Epidermal melanocyte (primary cell): Measurements from ENCODE around the gene FFAR2.
"Not testable (repeated sequence)": the region's sequence is repeated elsewhere in the genome, so short reads cannot be mapped to it uniquely, and the experiment has no call there.

Experiments used
- DNase-seq: peaks from one replicate; pipeline ENCODE4 v3.0.0; 2011; ENCODE audit warnings: low spot score; ENCODE audit not compliant: insufficient read length

The FFAR2 gene

DNA sequence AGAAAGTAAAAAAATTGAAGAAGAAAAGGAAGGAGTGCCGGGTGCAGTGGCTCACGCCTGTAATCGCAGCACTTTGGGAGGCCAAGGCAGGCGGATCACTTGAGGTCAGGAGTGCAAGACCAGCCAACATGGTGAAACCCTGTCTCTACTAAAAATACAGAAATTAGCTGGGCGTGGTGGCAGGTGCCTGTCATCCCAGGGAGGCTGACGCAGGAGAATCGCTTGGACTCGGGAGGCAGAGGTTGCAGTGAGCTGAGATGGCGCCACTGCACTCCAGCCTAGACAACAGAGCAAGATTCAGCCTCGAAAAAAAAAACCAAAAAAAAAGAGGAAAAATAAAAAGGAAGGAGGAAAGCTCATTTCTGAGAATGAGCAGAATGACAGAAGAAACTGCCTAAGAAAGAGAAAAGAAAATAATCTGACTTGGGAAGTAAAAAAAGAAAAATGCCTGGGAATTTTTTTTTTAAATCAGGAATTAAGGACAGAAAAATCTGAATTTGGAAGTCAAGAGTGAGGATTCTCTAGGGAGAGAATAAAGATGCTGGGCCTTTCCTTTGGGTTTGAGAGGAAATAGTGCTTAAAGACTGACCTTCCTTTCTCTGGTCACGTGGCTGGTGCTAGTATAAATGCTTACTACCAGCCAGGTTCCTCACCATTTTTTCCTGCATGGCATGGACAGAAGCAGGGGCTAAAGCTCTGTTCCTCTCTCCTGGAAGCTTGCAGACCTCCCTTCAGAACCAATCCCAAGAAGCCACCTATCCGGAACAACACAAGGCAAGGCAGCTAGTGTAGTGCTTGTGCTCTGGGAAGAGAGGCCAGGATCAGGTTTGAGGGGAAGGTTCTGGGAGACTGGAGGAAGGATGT is at the start of gene FFAR2:
Gene FFAR2 (plus strand): TSS at position 652 of the 864 bp plus-strand sequence. CDS start 1,458 bp downstream, outside the sequence.
- no peak for DNase-seq

DNA sequence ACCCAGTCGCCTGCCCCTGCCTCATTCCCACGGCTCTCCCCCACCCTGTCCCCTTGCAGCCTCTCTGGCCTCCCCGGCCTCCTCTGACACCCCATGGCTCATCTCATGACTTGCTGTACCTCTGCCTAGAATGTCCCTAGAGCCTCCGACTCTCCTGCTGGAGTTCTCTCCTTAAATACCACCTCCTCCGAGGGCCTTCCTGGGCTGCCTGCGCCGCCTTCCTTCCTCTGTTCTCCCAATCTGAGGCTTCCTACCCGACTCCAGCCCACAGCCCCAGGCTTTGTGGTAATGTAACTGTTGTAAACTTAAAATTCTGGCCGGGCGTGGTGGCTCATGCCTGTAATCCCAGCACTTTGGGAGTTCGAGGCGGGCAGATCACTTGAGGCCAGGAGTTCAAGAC is 49.5 kb upstream of the FFAR2 start:
- DNase-seq = no peak

DNA sequence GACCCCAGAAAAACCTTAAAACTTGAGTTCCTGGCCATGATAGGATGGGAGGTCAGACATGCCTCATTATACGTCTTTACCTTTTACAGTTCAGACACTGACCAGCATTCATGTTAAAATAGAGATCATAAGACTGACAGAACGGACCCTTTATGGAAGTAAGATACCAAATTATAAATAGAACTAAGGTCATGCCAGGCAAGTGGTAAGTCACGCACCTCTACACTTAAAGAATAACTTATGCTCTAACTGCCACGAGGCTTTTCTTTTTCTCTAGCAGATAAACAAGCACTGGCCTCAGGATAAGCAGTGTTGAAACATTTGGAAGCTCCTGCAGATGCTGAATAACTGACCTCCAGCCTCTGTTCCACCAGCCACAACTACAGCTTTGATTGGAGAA is 48.8 kb upstream of the FFAR2 start:
- no peak for DNase-seq

DNA sequence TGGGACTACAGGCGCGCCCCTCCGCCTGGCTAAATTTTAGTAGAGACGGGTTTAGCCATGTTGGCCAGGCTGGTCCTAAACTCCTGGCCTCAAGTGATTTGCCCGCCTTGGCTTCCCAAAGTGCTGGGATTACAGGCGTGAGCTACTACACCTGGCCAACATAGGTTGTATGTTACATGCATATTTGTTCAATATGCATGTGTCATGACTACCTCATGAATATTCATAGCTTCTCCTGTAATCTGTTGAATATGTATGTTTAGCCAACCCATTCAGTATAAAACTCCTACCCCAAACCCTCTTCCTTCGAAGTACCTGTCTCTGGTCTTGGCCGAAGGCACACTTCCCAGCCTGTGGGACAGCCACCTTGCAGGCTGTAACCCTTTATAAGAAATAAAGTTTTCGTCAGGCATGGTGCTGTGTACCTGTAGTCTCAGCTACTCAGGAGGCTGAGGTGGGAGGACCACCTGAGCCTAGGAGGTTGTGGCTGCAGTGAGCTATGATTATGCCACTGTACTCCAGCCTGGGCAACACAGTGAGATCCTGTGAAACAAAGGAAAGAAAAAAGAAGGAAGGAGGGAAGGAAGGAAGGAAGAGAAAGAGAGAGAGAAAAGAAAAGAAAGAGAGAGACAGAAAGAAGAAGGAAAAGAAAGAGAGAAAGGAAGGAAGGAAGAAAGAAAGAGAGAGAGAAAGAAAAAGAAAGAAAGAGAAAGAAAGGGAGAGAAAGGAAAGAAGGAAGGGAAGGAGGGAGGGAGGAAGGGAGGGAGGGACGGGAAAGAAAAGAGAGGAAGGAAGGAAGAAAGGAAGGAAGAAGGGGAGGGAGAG is 47.9 kb upstream of the FFAR2 start:
- DNase-seq = no peak

DNA sequence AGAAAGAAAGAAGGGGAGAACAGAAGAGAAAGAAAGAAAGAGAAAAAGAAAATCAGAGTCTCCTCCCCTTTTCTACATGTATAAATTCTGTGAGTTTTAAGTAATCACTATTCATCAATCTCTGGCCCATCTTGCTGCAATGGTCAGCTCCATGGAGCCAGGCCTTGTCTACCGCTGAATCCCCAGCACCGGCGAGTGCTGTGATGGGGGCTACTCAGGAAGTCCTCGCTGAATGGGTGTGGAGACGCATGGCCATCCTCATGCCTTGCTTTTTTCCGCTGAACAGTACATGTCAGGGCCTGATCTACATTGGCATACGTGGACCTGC is 47.3 kb upstream of the FFAR2 start:
- no peak for DNase-seq

DNA sequence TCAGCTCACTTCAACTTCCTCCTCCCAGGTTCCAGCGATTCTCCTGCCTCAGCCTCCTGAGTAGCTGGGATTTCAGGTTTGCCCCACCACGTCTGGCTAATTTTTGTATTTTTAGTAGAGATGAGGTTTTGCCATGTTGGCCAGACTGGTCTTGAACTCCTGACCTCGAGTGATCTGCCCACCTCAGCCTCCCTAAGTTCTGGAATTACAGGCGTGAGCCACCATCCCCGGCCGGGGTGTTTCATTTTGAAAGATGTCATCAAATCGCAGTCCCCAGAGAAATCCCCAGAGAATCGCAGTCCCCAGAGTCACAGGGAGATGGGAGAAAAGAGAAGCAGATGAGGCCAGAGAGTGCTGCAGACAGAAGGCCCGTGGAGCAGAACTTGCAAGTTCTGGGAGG is 46.6 kb upstream of the FFAR2 start:
- not testable (repeated sequence) for DNase-seq

DNA sequence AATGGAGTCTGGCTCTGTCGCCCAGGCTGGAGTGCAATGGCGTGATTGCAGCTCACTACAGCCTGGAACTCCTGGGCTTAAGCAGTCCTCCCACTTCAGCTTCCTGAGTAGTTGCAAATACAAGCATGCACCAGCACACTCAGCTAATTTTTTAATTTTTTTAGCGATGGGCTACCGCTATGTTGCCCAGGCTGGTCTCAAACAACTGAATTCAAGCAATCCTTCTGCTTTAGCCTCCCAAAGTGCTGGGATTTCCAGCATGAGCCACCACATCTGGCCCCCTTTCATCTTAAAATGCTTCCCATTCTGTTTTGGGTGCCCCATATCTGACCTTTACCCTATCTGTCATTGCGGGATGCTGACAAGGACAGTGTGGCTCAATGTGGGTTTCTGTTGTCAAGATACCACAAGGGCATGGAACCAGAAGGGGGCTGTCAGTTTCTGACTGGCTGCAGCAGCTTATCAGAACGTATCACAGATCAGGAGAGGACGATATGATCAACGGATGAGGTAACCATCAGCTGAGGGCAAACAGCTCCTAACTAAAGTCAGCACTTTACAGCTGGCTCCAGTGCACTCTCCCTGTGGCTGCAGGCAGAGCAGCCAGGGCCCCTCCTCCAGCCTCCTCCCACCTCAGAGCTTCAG is 44.8 kb upstream of the FFAR2 start:
- DNase-seq = no peak

DNA sequence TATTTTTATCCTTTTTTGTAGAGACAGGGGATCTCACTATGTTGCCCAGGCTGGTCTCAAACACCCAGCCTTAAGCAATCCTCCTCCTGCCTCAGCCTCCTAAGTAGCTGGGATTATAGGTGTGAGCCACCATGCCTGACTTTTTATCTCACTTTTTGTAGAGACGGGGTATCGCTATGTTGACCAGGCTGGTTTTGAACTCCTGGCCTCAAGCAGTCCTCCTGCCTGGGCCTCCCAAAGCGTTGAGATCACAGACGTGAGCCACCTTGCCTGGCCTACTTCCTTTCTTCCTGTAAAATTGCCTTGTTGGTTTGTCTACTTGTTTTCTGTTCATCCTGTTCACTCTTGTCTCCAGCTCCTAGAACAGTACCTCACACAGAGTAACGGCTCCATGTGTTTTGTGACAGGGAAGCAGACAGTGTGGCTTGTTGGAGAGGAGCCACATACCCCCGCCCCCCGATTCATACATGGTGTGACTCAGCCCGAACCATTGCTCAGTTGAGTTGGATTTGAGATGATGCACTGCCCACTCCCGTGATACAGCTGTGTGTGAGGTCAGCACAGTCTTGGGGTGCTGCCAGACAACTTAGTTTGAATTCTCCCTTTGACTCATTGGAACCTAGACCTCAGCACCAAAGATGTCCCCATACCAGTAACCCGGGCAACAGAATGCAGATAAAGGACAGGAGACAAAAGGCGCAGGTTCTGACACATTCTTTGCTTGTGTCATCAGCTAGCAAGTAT is 43.0 kb upstream of the FFAR2 start:
- no peak for DNase-seq

DNA sequence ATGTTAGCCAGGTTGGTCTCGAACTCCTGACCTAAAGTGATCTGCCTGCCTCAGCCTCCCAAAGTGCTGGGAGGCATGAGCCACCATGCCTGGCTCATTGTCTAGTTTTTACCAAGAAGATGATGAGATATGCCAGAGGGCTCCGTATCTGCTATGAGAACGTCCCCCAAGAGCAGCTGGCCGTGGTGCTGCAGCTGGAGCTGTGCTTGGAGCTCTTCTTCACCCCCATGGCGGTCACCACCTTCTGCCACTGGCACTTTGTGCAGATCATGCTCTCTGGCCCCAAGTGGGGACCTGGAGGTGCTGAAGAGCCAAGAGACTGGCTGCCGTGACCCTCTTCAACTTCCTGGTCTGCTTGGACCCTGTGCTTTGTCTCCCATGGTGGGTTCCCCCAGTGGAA is 40.4 kb upstream of the FFAR2 start:
- no peak for DNase-seq

DNA sequence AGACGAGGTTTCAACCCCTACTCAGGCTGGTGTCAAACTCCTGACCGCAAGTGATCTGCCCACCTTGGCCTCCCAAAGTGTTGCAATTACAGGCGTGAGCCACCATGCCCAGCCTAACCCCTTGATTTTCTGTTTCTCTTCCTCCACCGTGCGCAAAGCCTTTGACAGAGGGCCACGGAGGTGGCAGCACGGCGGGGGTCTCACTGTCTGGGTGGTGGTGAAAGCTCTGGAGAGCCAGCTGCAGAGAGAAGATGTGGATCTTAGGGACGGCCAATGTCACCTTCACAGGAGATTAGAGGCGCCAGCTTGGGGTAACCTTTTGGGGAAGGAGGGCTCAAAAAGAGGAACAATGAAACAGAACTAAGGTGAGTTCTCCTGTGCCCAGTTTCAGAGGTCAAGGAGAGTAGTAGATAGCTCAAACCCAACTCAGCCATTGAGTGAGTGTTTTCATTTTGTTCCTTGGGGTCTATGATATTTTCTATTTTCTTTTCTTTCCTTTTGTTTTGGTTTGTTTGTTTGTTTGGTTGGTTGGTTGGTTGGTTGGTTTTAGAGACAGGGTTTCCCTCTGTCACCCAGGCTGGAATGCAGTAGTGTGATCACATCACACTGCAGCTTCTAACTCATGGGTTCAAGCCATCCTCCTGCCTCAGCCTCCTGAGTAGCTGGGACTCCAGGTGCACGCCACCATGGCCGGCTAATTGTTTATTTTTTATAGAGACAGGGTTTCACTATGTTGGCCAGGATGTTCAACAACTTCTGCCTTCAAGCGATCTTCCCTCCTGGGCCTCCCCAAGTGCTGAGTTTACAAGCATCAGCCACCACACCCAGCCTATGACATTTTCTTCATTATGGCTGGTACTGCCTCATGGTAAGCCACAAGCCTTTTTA is 39.5 kb upstream of the FFAR2 start:
- no peak for DNase-seq

DNA sequence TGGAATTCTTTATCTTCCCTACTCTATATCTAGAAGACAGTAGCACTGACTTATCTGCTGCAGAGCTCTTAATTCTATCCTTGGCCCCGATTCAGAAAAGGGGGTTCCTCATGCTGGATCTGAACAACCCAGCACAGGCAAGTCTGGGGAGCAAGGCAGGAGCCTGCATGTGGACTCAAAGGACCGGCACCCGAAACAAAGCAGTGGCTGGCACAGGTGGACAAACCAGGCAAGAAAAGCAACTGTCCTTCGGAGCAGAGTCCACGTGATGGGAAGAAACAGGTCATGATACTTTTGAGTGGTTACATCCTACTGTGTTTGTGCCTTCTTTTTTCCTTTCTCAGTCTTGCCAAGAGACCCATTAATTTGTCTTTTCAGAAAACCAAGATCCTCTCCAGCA is 38.9 kb upstream of the FFAR2 start:
- no peak for DNase-seq

DNA sequence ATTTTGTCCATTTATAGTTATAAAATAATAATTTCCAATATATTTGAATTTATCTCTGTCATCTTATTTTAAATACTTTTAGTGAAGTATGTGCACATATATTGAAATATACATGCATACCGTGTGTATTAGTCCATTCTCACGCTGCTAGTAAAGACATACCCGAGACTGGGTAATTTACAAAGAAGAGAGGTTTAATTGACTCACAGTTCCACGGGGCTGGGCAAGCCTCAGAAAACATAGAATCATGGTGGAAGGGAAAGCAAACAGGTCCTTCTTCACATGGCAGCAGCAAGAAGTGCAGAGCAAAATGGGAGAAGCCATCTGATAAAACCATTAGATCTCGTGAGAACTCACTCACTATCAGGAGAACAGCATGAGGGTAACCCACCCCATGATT is 37.6 kb upstream of the FFAR2 start:
- DNase-seq = no peak

DNA sequence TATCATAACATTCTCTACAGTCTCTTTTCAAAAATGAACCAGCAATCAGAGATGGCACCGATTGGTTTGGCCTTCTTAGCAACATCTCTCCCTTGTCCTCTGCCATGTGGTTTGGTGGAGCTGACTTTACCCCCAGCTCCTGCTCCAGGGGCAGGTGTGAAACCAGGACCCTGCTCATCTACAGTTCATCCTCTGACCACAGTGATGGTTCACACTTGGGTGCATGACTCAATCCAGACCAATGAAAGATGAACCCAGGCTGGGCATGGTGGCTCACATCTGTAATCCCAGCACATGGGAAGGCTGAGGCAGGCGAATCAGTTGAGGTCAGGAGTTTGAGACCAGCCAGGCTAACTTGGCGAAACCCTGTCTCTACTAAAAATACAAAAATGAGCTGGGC is 33.6 kb upstream of the FFAR2 start:
- DNase-seq = no peak

DNA sequence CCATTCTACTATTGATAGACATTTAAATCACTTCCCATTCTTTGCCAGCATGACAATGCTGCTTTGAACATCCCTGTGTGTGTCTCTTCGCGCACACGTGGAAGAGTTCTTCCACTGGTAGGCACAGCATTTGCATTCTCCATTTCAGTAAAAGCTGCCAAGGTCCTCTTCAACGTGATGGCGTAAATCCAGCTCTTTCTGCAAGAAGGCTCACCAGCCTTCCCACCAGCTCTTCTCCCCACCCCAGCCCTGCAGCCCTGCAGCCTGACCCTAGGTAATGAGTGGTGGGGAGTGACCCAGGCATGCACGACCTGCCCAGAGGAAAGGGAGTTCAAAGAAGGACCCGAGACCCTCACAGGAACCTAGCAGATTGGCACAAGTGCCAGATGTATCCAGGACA is 31.7 kb upstream of the FFAR2 start:
- no peak for DNase-seq

DNA sequence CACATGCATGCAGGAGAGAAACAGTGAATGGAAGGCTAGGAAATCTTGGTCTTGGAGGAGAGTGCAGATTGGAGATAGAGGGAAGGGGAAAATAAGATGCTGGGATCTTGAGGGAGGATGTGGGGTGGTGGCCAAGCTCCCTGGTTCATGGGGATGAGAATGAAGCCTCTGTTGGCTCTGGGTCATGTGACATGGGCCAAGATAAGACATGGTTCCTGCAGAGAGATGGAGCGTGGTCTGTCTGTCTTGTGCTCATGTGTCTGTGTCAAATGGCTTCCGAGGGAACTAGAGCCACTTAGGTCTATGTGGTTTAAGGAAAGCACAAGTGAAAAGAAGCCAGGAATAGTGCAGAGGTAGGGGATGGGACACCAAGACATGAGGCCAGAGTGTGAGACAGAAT is 30.8 kb upstream of the FFAR2 start:
- DNase-seq = no peak

DNA sequence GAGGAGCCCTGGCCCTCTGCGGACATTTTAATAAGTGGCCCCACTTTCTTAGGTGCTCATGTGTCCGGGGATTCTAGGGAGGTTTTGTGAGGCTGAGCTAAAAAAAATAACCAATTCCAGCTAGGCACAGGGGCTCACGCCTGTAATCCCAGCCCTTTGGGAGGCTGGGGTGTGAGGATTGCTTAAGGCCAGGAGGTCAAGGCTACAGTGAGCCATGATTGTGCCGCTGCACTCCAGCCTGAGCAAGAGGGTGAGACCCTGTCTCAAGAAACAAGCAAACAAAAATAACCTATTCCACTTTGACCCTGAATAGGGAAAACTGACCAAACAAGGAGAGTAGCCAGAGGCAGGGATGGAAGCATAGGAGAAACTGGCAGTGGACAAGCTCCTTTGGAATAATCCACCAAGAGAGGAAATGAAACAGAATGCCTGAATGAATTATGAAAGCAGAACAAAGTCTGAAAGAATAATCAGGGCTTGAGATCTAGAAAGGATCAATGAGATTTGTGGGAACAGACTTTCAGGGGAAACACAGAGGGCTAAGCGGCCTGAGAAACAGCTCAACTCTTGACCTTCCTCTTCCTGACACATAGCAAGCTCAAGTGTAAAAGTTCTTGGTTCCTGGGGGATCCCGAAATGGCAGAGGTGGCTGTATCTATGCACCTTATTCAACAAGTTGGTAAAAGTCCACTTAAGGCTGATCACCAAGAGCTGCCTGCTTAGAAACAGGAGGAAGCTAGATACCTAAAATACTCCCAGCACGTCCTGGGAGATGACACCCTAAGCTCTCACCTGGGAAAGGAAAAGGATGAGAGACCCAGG is 30.1 kb upstream of the FFAR2 start:
- no peak for DNase-seq

DNA sequence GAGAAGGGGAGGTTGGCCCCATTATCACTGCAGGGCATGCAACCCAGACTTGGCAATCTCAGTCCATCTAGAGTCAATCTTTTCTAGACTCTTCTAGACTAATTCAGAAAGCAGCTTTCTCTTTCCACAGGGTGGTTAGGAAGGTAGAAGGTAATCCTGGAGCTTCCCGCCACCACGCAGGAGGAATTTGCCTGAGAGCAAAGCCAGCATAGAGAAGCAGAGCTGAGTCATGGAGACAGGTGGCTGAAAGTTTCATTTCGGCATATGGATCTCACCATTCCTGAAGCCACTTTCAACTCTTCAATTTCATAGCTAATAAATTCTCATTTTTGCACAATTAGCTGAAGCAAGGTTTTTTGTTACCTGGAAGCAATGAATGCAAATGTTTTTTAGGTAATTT is 29.0 kb upstream of the FFAR2 start:
- no peak for DNase-seq

DNA sequence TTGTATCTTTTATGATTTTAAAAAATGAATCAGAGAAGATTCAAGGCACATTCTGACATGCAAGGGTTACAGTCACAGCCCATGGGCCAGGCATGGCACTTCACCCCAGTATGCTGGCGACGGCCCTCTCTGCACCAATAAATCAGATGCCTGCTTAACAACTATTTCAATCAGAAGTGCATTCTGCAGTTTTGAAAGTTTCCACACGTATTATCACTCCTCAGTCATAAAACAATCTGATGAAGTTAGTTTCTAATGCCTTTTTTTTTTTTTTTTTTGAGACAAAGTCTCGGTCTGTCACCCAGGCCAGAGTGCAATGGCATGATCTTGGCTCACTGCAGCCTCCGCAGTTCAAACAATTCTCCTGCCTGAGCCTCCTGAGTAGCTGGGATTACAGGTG is 28.3 kb upstream of the FFAR2 start:
- DNase-seq = no peak

DNA sequence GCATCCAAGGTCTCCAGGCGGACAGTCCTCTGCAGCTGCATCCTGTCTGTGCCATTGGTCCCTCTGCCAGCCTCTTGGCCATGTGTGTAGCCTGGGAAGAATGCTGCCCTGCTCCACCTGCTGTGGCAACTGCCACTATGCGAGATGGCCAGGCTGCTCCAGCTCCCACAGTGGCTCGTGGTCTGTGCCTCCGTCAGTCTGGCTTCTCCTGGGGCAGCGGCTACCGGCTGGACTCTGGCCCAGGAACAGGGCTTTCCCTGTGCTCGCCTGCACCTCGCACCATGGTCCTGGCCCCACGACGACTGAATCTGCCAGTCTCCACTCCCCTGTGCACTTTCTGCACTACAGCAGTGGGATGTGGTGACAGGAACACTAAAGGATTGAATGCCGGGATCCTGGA is 26.7 kb upstream of the FFAR2 start:
- DNase-seq = no peak

DNA sequence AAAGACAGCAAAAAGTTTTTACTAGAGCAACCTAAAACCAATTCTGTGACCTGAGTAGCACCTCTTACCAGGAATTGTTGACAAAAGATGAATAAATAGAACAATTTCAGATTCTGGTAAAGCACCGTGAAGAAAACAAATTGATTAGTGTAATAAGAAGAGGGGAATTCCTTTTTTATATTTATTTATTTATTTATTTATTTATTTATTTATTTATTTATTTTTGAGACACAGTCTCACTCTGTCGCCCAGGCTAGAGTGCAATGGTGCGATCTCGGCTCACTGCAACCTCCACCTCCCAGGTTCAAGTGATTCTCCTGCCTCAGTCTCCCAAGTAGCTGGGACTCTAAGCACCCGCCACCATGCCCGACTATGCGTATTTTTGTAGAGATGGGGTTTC is 24.7 kb upstream of the FFAR2 start:
- not testable (repeated sequence) for DNase-seq
